HG03066 (cell line): ENCODE measurements around the gene ZRANB1.

Source experiments
- ATAC-seq: cut with Tn5 transposase; IDR thresholded peaks from one replicate; pipeline ENCODE4 v1.9.1; 2021; ENCODE audit warnings: low read depth; ENCODE audit not compliant: unreplicated experiment

ZRANB1 gene

DNA sequence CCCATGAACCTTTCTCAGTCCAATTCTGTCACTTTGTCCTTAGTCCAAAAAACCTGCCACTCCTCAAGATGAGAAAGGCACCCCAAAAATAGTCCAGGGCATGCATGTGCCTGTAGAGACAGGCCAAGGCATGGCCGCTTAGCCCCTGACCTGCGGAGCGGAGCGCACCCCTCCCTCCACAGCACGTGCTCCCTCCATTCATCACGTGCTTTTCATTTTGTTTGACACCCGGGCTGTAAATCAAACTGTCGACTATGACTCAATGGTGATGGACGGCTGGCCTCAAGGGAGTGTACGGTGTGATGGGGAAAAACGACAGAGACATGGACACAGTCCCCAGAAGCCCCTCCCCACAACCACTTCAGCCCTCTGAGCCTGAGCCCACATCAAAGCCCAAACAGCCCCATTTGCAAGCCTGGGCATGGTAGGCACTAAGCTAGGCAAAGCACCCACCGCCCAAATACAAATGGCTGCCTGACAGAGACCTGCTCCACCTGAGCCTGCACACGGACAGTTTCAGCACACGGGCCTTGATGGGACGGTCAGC, 90.6 kb downstream of the ZRANB1 start:
- no peak for ATAC-seq

- ATAC-seq: no peak
These were observed 91.4 kb downstream of the ZRANB1 start for GRCh38 chr10:125033146-125033924.

DNA sequence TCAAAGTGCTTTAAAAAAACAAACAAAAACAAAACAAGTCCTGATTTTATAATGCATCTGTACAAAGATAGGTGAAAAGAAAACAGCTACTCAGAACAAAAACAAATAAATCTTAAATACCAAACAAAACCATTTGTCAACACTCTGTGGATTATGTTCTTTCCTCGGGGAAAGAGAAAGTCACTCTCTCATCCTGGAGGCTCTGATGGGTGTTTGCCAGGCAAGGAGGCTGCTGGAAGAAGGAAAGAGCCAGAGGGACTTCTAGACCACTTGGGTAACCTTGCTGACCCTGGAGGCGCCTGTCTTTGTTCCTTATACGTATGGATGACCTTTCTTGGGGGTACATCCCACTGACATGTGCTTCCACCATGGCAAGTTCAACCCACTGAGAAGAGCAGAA, 92.8 kb downstream of the ZRANB1 start:
- no peak for ATAC-seq

GRCh38 chr10:125035136-125035535, 93.2 kb downstream of the ZRANB1 start:
- no peak for ATAC-seq

GRCh38 chr10:125035588-125036295, 93.8 kb downstream of the ZRANB1 start:
- ATAC-seq: no peak

DNA sequence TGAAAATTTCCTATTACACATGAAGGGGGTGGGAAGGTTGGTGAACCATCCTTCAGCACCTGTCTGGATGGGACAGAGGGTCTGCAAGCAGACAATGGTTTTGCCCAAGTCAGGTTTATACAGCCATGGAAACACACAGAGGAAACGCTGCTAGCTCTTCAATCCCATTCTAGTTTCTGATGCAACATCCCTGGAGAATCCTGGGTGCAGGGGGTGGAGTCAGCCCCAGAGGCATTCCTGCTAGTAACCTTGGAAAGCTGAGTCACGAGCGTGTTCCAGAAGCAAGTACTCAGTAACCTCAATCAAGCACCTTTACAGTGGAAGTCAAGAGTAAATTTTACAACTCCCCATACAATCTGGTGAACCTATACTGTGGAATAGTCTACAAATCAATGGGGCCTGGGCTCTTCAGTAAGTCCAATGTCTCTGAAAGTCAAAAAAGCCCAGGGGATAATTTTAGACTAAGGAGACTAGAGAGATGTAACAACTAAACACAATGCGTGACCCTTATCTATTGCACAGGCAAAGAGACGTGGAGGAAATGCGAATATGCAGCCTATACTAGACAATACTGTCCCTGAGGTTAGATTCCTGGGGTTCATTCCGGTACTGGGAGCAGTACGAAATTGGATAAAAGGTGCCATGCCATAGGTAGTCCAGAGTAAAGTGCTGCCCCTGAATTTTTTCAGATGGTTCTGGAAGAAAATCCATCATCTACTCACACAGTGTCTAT, 95.4 kb downstream of the ZRANB1 start:
- no peak for ATAC-seq
